EL (cell line): ENCODE measurements around the gene PHF21B.

Source experiments
- DNase-seq: peaks from one replicate; pipeline ENCODE4 v3.0.0-alpha.2; 2016

The PHF21B gene

DNA sequence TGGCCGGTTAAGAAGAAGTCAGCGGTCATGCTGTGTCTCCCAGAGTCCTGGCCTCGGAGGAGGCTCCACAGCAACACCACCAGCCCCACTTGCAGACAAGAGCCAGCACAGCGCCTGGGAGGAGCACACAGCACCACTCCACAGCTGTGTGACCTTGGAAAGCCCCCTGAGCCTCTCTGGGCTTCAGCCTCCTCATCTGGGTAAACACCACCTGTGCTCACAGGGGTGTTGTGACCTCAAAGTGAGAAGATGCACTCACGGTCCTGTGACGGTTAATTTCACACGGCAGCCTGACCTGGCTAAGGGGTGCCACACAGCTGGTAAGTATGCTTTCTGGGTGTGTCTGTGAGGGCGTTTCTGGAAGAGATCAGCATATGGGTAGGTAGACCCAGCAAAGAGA lies 54.7 kb downstream of the PHF21B start:
- DNase-seq, result no peak

DNA sequence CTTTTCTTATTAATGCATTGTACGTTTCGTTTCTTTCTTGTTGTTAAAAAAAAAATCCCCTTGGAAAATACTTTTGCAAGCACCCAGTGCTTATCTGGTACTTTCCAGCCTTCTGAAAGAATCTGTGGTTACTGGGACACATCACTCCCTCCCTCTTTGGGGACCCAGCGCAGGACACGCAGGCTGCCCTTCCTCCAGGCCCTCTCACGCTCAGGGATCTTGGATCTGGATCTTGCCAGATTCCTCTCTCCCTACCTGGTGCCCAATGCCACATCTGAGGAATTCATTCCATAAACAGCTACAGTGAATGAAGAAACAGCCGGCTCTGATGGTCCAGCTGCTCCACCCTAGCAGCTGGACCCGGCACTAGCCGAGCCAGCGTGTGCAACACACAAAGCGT lies 55.7 kb downstream of the PHF21B start:
- DNase-seq, result no peak

DNA sequence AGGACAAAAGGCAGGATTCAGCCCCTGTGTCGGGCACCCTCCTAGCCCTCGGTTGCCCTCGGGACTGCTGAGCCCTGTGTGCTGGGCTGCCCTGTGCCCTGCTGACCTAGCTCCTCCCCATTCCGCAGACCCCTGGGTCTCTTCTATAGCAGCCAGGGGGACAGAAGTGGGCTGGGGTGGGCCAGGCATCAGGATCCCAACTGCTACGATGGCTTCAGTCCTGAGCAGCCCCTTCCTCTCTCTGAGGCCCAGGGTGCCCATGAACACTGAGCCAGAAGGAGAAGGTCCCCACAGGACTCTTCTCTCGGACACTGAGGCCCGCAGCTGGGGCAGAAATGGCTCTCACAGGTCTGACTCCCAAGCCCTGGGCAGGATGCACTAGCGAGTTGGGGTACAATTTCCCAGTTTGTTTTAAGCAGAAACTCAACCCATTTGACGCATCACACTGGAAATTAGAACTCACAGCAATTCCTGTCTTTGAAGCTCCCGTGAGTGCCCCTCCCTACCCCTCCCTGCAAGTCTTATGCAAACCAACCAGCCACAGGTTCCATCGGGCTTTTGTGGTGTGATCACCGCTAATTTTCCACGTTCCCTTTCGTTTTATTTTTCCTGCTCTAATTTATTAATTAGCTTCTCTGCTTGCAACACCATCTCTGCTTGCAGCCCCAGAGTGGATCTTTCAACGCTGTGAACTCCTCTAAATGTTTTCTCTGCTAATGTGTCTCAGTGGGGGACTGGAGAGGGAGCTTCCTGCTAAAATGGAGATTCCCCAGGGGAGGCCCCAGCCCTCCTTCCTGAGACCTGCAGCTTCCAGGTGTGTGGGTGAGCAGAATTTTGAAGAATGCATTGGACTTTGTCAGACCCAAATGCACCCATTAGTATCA lies 56.7 kb downstream of the PHF21B start:
- DNase-seq, result no peak

GRCh38 chr22:44951510-44951816 lies 58.3 kb downstream of the PHF21B start:
- no peak for DNase-seq

DNA sequence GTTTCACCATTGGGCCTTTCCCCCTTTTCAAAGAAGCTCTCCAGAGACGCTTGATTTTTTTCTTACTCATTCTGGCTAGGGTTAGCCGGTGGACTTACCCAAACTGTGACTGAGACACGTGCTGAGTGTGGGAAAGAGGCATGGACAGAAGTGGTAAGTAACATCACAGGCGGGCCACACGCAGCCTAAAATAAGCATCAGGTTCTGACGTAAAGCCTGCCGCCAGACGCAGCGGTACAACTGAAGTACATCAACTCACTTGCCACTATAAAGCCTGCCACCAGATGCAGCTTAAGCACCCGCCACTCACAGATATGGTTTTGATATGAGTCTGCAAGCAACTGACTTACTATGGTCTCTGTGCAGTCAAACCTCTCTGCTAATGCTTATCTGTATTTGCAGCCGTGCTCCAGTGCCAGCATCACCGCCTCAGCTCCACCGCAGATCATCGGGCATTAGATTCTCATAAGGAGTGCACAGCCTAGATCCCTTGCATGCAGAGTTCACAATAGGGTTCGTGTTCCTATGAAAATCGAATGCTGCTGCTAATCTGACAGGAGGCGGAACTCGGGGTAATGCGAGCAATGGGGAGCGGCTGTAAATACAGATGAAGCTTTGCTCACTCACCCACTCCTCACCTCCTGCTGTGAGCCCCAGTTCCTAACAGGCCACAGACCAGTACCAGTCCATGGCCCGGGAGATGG lies 58.8 kb downstream of the PHF21B start:
- DNase-seq, result no peak

DNA sequence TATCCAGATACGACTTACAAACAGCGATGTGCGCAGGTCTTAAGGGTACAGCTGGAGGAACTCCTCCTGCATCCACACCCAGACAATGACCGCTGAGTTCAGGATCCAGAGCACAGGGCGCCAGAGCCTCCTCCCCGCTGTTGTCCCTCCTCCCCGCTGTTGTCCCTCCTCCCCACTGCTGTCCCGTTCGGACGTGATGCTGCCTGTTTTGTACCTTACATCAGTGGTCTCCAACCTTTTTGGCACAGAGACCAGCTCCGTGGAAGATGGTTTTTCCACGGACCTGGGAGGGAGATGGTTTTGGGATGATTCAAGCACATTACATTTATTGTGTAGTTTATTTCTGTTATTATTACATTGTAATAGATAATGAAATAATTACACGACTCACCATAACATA lies 62.0 kb downstream of the PHF21B start:
- no peak for DNase-seq

GRCh38 chr22:44947049-44947448 lies 62.8 kb downstream of the PHF21B start:
- no peak for DNase-seq

GRCh38 chr22:44944883-44945601 lies 64.8 kb downstream of the PHF21B start:
- no peak for DNase-seq

DNA sequence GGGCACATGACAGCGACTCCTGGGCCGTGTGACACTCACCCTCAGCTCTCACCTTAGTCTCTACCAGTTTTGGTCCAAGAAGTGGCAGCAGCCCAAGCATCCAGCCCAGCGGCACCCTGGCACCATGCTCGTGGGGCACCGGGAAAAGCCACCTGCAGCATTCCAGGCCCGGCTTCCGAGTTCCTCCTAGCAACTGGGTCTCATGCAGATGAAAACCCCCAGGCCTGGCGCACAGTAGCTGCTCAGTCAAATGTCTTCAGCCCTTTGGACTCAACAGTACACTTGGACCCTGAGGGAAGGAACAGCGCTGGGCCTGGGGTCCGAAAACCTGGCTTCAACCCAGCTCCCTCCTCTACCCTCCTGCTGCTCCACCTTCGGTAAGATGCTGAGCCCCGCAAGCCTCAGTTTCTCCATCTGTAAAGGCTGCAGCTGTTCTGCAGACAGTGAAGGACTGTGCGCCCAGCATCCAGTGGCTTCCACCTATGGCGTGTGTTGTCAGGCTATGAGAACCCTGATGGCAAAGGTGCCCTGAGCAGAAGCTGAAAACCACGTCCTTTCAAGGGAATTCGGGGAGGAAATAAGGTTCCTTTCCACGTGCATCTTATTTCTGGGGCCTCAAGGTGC lies 66.0 kb downstream of the PHF21B start:
- DNase-seq, result no peak

GRCh38 chr22:44942979-44943700 lies 66.7 kb downstream of the PHF21B start:
- no peak for DNase-seq

DNA sequence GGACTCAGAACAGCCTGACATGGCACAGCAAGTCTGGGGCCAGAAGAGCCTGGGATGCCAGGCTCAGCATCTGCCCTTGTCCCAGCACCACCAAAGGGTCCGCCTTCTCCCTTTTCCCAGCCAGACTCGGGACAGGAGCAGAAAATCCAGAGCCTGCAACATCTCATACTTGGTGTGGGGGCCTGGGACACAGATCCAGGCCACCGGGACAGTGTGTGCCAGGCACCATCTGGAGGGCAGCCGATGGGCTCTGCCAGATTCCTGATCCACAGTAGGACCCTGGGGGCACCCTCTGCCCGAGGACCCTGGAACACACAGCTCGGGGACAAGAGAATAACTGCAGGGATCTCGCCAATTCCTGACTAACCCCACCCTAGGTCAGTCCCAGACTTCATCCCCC lies 67.7 kb downstream of the PHF21B start:
- no peak for DNase-seq

- DNase-seq, result no peak
Measured at GRCh38 chr22:44941207-44941606, 68.6 kb downstream of the PHF21B start.

DNA sequence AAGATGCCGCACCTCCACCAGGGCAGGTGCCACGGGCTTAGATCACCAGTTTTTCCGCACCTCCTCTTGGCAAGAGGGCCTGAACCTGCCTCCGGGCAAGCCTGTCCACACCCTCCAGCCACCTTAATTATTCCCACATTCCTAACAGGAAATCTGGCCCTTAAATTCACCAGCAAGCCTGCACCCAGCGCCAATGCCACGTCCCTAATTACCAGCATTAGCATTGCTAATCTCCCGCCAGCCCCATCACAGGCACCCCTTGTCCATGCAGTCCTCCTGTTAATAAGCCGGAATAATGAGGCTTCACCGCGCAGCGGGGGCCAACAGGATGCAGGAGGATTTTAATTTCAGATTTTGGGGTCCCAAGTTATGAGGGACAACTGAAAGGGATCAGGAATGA lies 69.7 kb downstream of the PHF21B start:
- no peak for DNase-seq

GRCh38 chr22:44939451-44939850 lies 70.4 kb downstream of the PHF21B start:
- DNase-seq, result no peak

DNA sequence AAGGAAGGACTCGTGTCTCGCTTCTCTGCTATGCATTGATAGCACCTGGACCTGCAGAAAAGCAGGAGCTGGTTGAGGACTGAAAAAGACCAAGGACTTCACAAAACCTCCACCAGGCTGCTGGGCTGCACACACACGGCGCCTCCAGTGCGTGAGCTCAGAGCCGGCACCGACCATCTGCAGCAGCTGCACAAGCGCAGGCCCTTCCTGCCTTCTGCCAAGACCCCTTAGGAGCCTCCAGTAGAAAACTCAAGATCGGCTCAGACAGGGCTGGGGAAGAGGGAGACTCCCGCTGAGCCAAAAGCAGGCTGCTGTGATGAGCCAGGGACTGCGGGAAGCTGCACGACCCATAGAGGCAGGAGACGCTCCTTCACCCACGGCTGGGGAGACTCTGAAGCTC lies 70.9 kb downstream of the PHF21B start:
- DNase-seq, result no peak

GRCh38 chr22:44937216-44937615 lies 72.6 kb downstream of the PHF21B start:
- DNase-seq, result no peak

DNA sequence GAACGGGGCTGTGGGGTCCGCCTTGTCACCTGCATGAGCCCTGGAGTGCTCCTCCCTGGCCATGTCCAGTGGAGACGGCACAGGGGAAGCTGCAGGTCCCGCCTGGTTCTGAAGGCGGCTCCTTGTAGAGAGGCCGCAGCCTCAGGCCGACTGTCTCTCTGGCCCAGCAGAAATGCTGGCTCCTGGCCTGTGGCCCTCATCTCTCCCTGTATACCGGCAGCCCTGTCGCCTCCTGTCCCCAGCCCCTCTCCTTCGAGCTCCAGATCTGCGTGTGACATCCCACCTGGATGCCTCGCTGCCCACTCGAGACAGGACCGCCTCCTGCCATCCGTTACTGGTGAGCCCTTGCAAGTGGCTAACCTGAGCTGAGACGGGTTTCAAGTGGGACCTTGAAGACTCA lies 73.6 kb downstream of the PHF21B start:
- no peak for DNase-seq

DNA sequence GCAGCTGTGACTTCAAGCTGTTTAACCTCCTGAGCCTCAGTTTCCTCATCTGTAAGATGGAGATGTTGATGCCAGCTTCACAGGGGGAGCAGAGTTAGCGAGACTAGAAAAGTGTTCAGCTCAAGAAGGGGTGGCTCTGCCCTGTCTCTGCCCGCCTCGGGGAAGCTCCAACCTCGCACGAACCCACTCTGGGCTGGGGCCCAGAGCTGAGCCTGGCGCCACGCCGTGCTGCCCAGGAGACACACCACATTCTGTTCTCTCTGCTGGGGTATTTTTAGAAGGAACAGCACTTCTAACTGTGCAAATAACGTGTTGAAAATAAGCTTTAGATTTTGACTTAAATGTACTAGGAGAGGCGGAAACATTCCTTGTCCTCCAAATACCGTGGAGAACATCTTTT lies 74.1 kb downstream of the PHF21B start:
- DNase-seq, result no peak

DNA sequence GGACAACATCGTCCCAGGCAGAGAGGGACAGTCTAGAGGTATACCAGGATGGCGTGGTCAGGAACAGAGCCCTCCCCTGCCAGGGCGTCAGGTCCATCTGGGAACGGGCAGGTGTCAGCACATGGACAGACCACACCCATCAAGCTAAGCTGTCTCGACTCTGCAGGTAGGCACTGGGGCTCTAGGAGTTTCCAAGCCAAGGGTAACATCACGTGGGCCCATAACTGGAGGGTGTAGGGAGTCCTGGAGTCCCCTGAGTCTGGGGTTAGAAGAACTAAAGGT lies 75.4 kb downstream of the PHF21B start:
- no peak for DNase-seq

DNA sequence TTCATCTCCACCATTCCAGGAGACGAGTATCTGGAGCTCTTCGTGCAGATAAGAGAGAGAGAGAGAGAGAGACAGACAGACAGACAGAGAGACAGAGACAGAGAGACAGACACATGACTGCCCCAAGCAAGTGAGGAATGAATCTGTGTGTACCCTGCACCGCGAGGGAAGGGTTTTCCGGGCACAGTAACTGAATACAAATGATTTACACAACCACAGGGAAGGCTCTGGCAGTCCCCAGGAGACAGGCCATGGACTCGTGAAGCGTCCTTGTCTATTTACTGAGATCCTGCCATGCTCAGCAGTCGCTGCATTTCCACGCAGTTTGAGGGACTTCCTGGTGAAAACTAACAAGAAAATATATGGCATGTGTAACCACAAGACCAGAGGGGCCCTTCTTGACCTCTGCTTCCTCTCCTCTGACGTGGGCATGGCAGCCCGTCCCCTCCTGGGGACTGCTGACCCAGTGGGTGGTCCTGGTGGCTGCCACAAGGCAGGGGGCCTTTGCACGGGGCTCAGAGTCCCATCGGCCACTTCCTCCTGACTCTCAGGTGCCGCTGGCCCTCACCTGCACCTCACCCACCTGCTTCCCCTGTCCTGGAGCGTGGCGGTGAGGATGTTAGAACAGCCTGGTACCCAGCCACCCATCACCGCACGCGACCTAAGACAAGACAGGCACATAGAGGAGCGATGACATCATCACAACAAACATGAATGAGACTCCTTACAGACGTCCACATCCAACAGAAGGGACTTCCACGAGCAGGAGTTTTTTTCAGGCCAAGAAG lies 75.9 kb downstream of the PHF21B start:
- DNase-seq, result no peak

GRCh38 chr22:44932493-44932892 lies 77.3 kb downstream of the PHF21B start:
- DNase-seq, result no peak

- no peak for DNase-seq
Measured at GRCh38 chr22:44931766-44932165, 78.0 kb downstream of the PHF21B start.
